ENCODE measurements around the gene TFAP2E. TPM values are rescaled to one million over a fixed set of nuclear protein-coding genes. Genes with fewer than 3 reads are reported as not detected.

Gene TFAP2E
- total RNA-seq, 2 donors from 2014 or later, result 4.7 TPM; not detected in 1

- no peak for ATAC-seq (ENCODE audit: insufficient number of reproducible peaks, low FRiP score, low read depth)
- no peak overlapping the region for H3K4me3 ChIP-seq
- no peak for DNase-seq (ENCODE audit: low spot score)
- H3K36me3 ChIP-seq, result no peaks in the 10 kb centered on the region
- no peaks in the 10 kb centered on the region for H3K27me3 ChIP-seq (replicated peaks; ENCODE audit: insufficient read depth)
- H3K27ac ChIP-seq, result no peak overlapping the region
- TF ChIP-seq CTCF (IDR thresholded peaks at IDR 0.05), result no peak
- no peaks in the 10 kb centered on the region for H3K4me1 ChIP-seq (ENCODE audit: control insufficient read depth in 1 of 2, low read depth in 2 of 2)
- no peaks in the 10 kb centered on the region for H3K9me3 ChIP-seq
Measured at GRCh38 chr1:35592991-35593769, 20.1 kb downstream of the TFAP2E start.

- no peak for ATAC-seq (ENCODE audit: insufficient number of reproducible peaks, low FRiP score, low read depth)
- Histone ChIP-seq H3K4me3 (no peak overlapping the region), H3K36me3 (no peaks in the 10 kb centered on the region), H3K9me3 (no peaks in the 10 kb centered on the region), H3K27me3 (replicated peaks; ENCODE audit: insufficient read depth) (no peaks in the 10 kb centered on the region), H3K27ac (no peak overlapping the region), H3K4me1 (ENCODE audit: control insufficient read depth in 1 of 2, low read depth in 2 of 2) (no peaks in the 10 kb centered on the region)
- TF ChIP-seq CTCF (IDR thresholded peaks at IDR 0.05), result no peak
- DNase-seq (ENCODE audit: low spot score), result no peak
Measured at GRCh38 chr1:35594005-35594760, 21.1 kb downstream of the TFAP2E start.

GRCh38 chr1:35595684-35596083, 22.6 kb downstream of the TFAP2E start:
- no peak for ATAC-seq (ENCODE audit: insufficient number of reproducible peaks, low FRiP score, low read depth)
- TF ChIP-seq CTCF (IDR thresholded peaks at IDR 0.05), result no peak
- Histone ChIP-seq H3K9me3 (no peaks in the 10 kb centered on the region), H3K27ac (no peak overlapping the region), H3K27me3 (replicated peaks; ENCODE audit: insufficient read depth) (no peaks in the 10 kb centered on the region), H3K4me3 (no peak overlapping the region), H3K36me3 (no peaks in the 10 kb centered on the region), H3K4me1 (ENCODE audit: control insufficient read depth in 1 of 2, low read depth in 2 of 2) (no peaks in the 10 kb centered on the region)
- DNase-seq (ENCODE audit: low spot score), result no peak

GRCh38 chr1:35597870-35598269, 24.8 kb downstream of the TFAP2E start:
- no peak overlapping the region for H3K27ac ChIP-seq
- no peaks in the 10 kb centered on the region for H3K27me3 ChIP-seq (replicated peaks; ENCODE audit: insufficient read depth)
- no peak for DNase-seq (ENCODE audit: low spot score)
- no peak for TF ChIP-seq CTCF (IDR thresholded peaks at IDR 0.05)
- H3K36me3 ChIP-seq, result peaks cover 10% of the 10 kb centered on the region
- no peak for ATAC-seq (ENCODE audit: insufficient number of reproducible peaks, low FRiP score, low read depth)
- H3K9me3 ChIP-seq, result no peaks in the 10 kb centered on the region
- no peaks in the 10 kb centered on the region for H3K4me1 ChIP-seq (ENCODE audit: control insufficient read depth in 1 of 2, low read depth in 2 of 2)
- no peak overlapping the region for H3K4me3 ChIP-seq

- no peak for DNase-seq (ENCODE audit: low spot score)
- peaks cover 18% of the 10 kb centered on the region for H3K36me3 ChIP-seq
- TF ChIP-seq CTCF (IDR thresholded peaks at IDR 0.05), result no peak
Measured at GRCh38 chr1:35598895-35599294, 25.8 kb downstream of the TFAP2E start.

More at GRCh38 chr1:35598895-35599294, 25.8 kb downstream of the TFAP2E start:
- no peaks in the 10 kb centered on the region for H3K4me1 ChIP-seq (ENCODE audit: control insufficient read depth in 1 of 2, low read depth in 2 of 2)
- H3K27ac ChIP-seq, result no peak overlapping the region
- H3K4me3 ChIP-seq, result no peak overlapping the region
- H3K9me3 ChIP-seq, result no peaks in the 10 kb centered on the region
- H3K27me3 ChIP-seq (replicated peaks; ENCODE audit: insufficient read depth), result no peaks in the 10 kb centered on the region
- no peak for ATAC-seq (ENCODE audit: insufficient number of reproducible peaks, low FRiP score, low read depth)
